HepG2 (cell line): ENCODE measurements around the gene LMBRD2. TPM values are rescaled to one million over a fixed set of nuclear protein-coding genes. Genes with fewer than 3 reads are reported as not detected.
A peak's percentile ranks its signal among the peaks of the same experiment; 100 is the strongest.

Experiments used
- HINFP ChIP-seq: sonication (generic); formaldehyde crosslinking; IDR thresholded peaks from 2 replicates; pipeline ENCODE4 v1.4.0; 2020; ENCODE audit warnings: low read depth, mild to moderate bottlenecking, missing genetic modification reagents
- MLLT10 ChIP-seq: sonication (generic); formaldehyde crosslinking; IDR thresholded peaks from 2 replicates; pipeline ENCODE4 v1.4.0; 2020; ENCODE audit warnings: missing genetic modification reagents
- TEAD3 ChIP-seq: optimal IDR thresholded peaks from 2 replicates; pipeline ENCODE3; 2016; ENCODE audit warnings: borderline replicate concordance
- TGIF2 ChIP-seq: IDR thresholded peaks from 2 replicates; pipeline ENCODE4 v1.6.1; 2016; ENCODE audit warnings: control low read depth, missing compliant biosample characterization
- ZNF260 ChIP-seq: sonication (generic); formaldehyde crosslinking; IDR thresholded peaks from 2 replicates; pipeline ENCODE4 v1.4.0; 2020; ENCODE audit warnings: missing genetic modification reagents, low read depth, mild to moderate bottlenecking, borderline replicate concordance
- ZNF546 ChIP-seq: sonication (generic); formaldehyde crosslinking; conservative IDR thresholded peaks from 2 replicates; pipeline ENCODE4 v1.8.1; 2023; ENCODE audit warnings: mild to moderate bottlenecking, missing genetic modification reagents
- polyA plus RNA-seq, 8 experiments: library from polyadenylated mRNA; depleted of rRNA in 3 of 8; stranded (reverse) in 7 of 8; unstranded in 1 of 8; fragments of >200 nt; fragmentation: Illumina TruSeq in 4 of 8; extraction: Trizol in 4 of 8; gene quantifications; 2 replicates each; pipeline versions ENCODE4 v1.2.1 to v1.2.3, GENCODE V29; 2011 to 2016; ENCODE audit warnings: low read depth in 4 of 8, missing spikeins in 1 of 8, mixed read lengths in 1 of 8; ENCODE audit not compliant: insufficient read depth in 1 of 8
- total RNA-seq, 5 experiments: library from RNA; depleted of rRNA; stranded (reverse); fragments of >200 nt; fragmentation: Illumina TruSeq; extraction: Trizol; gene quantifications; 2 replicates each; pipeline ENCODE4 v1.2.3, GENCODE V29; 2016; ENCODE audit warnings: low read depth in 1 of 5
- TF ChIP-seq, protein P1 (sequence below): sonication (generic); formaldehyde crosslinking; IDR thresholded peaks from 2 replicates; pipeline ENCODE4 v1.5.0; 2020; ENCODE audit warnings: mild to moderate bottlenecking, missing genetic modification reagents, borderline replicate concordance
- TF ChIP-seq, protein P2 (sequence below): IDR thresholded peaks from 2 replicates; pipeline ENCODE4 v1.6.1; 2016
- TF ChIP-seq, protein P3 (sequence below): sonication (generic); formaldehyde crosslinking; IDR thresholded peaks from 2 replicates; pipeline ENCODE4 v1.8.0; 2022; ENCODE audit warnings: mild to moderate bottlenecking, missing genetic modification reagents, moderate library complexity
- TF ChIP-seq, protein P4 (sequence below): sonication (generic); formaldehyde crosslinking; conservative IDR thresholded peaks from 2 replicates; pipeline ENCODE4 v1.8.0; 2022; ENCODE audit warnings: missing genetic modification reagents
- TF ChIP-seq, protein P5 (sequence below): sonication (generic); formaldehyde crosslinking; IDR thresholded peaks from 2 replicates; pipeline ENCODE4 v1.8.1; 2023; ENCODE audit warnings: missing genetic modification reagents, inconsistent platforms, borderline replicate concordance

The LMBRD2 gene
- total and polyA plus RNA-seq, 2 of the 13 experiments (the other 11 are each of a cell fraction or from before 2014, with no cell fraction given): 2.0 to 4.7 TPM

DNA sequence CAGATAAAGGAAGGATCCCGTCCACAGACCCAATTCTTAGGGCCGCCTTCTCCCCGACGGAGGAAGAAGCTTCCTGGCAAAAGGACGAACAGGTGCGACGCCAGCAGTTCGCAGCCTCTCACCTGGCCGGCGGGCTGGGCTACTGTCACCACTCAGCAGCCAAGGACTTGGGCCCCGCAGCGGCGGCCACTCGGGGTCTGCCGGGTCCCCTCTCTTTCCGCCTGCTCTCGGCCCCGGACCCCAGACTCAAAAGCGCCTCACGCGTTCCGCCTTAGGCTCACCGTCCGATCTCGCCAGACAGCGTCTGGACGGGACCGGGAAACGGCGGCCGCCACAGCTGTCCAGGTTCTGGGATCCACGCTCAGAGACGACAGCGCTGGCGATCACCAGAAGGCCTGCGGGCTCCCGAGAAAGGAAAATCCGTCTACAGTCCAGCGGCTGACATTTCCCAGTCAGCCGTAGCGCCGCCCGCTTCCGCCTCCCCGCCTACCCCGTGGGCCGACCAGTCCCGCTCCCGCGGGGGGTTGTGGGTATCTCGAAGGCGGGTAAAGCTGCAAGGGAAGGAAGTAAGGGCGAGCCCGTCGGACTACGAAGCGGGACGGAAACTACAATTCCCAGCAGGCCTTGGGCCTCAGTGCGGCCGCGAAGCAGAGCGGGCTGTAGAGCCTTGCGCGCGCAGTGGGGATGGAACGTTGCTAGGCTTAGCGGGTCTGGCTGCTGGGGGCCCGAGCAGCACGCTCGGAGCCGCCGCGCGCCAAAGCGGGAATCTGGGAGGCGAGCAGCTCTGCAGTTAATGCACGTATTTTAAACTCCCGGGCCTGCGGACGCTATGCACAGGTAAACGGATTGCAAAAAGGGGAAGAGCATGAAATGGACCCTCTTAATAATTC is at the start of gene LMBRD2, which contains the start of gene SKP2 (continued):
- TF ChIP-seq, protein P1, sequence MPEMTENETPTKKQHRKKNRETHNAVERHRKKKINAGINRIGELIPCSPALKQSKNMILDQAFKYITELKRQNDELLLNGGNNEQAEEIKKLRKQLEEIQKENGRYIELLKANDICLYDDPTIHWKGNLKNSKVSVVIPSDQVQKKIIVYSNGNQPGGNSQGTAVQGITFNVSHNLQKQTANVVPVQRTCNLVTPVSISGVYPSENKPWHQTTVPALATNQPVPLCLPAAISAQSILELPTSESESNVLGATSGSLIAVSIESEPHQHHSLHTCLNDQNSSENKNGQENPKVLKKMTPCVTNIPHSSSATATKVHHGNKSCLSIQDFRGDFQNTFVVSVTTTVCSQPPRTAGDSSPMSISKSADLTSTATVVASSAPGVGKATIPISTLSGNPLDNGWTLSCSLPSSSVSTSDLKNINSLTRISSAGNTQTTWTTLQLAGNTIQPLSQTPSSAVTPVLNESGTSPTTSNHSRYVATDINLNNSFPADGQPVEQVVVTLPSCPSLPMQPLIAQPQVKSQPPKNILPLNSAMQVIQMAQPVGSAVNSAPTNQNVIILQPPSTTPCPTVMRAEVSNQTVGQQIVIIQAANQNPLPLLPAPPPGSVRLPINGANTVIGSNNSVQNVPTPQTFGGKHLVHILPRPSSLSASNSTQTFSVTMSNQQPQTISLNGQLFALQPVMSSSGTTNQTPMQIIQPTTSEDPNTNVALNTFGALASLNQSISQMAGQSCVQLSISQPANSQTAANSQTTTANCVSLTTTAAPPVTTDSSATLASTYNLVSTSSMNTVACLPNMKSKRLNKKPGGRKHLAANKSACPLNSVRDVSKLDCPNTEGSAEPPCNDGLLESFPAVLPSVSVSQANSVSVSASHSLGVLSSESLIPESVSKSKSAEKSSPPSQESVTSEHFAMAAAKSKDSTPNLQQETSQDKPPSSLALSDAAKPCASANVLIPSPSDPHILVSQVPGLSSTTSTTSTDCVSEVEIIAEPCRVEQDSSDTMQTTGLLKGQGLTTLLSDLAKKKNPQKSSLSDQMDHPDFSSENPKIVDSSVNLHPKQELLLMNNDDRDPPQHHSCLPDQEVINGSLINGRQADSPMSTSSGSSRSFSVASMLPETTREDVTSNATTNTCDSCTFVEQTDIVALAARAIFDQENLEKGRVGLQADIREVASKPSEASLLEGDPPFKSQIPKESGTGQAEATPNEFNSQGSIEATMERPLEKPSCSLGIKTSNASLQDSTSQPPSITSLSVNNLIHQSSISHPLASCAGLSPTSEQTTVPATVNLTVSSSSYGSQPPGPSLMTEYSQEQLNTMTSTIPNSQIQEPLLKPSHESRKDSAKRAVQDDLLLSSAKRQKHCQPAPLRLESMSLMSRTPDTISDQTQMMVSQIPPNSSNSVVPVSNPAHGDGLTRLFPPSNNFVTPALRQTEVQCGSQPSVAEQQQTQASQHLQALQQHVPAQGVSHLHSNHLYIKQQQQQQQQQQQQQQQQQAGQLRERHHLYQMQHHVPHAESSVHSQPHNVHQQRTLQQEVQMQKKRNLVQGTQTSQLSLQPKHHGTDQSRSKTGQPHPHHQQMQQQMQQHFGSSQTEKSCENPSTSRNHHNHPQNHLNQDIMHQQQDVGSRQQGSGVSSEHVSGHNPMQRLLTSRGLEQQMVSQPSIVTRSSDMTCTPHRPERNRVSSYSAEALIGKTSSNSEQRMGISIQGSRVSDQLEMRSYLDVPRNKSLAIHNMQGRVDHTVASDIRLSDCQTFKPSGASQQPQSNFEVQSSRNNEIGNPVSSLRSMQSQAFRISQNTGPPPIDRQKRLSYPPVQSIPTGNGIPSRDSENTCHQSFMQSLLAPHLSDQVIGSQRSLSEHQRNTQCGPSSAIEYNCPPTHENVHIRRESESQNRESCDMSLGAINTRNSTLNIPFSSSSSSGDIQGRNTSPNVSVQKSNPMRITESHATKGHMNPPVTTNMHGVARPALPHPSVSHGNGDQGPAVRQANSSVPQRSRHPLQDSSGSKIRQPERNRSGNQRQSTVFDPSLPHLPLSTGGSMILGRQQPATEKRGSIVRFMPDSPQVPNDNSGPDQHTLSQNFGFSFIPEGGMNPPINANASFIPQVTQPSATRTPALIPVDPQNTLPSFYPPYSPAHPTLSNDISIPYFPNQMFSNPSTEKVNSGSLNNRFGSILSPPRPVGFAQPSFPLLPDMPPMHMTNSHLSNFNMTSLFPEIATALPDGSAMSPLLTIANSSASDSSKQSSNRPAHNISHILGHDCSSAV: no peak
- TF ChIP-seq TEAD3 (peak; percentile 66), MLLT10 (CRISPR knock-in tag) (no peak), ZNF546 (no peak), ZNF260 (no peak), HINFP (CRISPR knock-in tag) (no peak), TGIF2 (peak; percentile 83; the same call in 1 of the 2 replicates)
- TF ChIP-seq, protein P2, sequence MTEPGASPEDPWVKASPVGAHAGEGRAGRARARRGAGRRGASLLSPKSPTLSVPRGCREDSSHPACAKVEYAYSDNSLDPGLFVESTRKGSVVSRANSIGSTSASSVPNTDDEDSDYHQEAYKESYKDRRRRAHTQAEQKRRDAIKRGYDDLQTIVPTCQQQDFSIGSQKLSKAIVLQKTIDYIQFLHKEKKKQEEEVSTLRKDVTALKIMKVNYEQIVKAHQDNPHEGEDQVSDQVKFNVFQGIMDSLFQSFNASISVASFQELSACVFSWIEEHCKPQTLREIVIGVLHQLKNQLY (CRISPR knock-in tag): peak; percentile 61
- TF ChIP-seq, protein P3, sequence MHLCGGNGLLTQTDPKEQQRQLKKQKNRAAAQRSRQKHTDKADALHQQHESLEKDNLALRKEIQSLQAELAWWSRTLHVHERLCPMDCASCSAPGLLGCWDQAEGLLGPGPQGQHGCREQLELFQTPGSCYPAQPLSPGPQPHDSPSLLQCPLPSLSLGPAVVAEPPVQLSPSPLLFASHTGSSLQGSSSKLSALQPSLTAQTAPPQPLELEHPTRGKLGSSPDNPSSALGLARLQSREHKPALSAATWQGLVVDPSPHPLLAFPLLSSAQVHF (CRISPR knock-in tag): peak; percentile 83; the same call in 1 of the 2 replicates
- TF ChIP-seq, protein P4, sequence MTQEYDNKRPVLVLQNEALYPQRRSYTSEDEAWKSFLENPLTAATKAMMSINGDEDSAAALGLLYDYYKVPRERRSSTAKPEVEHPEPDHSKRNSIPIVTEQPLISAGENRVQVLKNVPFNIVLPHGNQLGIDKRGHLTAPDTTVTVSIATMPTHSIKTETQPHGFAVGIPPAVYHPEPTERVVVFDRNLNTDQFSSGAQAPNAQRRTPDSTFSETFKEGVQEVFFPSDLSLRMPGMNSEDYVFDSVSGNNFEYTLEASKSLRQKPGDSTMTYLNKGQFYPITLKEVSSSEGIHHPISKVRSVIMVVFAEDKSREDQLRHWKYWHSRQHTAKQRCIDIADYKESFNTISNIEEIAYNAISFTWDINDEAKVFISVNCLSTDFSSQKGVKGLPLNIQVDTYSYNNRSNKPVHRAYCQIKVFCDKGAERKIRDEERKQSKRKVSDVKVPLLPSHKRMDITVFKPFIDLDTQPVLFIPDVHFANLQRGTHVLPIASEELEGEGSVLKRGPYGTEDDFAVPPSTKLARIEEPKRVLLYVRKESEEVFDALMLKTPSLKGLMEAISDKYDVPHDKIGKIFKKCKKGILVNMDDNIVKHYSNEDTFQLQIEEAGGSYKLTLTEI (CRISPR knock-in tag): no peak
- TF ChIP-seq, protein P5, sequence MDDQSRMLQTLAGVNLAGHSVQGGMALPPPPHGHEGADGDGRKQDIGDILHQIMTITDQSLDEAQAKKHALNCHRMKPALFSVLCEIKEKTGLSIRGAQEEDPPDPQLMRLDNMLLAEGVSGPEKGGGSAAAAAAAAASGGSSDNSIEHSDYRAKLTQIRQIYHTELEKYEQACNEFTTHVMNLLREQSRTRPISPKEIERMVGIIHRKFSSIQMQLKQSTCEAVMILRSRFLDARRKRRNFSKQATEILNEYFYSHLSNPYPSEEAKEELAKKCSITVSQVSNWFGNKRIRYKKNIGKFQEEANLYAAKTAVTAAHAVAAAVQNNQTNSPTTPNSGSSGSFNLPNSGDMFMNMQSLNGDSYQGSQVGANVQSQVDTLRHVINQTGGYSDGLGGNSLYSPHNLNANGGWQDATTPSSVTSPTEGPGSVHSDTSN: no peak
